ENCODE measurements around the gene MUCL3.
"Not testable (repeated sequence)": the region's sequence is repeated elsewhere in the genome, so short reads cannot be mapped to it uniquely, and the experiment has no call there.

Gene MUCL3

DNA sequence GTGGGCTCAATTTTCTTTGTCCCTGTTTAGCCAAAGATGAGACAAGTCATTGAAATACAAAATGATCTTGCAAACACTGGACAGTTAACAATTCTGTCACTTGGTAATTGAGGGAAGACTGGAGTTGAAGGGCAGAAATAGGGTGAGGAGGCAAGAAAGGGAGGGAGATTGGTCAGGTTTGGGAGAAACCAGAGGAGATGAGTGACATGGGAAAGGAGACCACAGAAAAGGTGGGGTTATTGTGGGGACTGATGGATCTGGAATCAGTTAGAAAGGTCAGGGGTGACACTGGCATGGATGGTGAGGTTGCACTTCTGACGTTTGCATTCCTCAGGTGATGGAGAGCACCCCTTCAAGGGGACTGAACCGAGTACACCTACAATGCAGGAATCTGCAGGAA lies 32.1 kb upstream of the MUCL3 start:
- no peak for DNase-seq (ENCODE audit: low read depth in 2 of 2, low spot score in 1 of 2)

DNA sequence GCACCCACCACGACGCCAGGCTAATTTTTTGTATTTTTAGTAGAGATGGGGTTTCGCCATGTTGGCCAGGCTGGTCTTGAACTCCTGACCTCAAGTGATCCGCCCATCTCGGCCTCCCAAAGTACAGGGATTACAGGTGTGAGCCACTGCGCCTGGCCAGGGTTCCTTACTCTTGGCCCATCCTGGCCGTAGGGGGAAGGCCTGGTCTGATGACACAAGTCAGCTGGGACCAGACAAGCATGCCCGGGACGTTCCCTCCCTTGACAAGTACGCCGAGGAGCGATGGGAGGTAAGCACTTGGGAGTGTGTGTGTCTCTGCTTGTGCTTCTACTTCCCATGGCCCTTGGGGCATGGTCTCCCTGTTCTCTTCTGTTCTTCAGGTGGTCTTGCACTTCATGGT lies 30.3 kb upstream of the MUCL3 start:
- not testable (repeated sequence) for DNase-seq (ENCODE audit: low read depth in 2 of 2, low spot score in 1 of 2)

DNA sequence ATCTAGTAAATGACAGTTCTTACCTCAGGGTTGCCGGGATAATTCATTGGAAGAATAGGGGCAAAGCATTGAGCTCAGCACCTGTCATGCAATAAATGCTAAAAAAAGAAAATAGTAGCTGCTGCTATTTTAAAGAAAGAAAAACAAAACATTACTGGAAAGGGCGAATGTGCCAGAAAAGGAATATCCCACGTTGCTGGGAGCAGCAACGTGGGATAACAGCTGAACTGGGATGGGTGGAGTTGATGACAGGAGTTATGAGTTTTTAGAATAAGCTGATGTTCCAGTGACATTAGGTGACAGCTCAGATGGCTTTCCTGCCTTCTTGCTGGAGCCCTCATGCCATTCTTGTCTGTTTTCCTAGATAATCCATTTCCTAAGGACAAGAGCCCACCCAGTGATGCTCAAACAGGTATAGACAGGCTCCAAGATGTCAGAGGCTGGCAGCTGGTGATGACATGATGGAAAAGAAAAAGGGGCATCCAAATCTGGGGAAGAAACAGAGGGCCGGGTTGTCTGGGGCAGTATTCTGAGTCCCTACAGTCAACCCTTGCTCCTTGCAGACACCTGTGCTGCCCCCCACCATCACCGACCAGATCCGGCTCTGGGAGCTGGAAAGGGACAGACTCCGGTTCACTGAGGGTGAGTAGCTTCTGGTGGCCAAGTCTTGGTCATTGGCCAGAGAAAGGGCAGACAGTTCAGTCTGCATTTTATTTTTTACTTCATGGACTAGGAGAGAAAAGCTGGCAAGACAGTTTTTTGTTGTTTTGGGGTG lies 27.8 kb upstream of the MUCL3 start:
- DNase-seq (ENCODE audit: low read depth in 2 of 2, low spot score in 1 of 2) = no peak

DNA sequence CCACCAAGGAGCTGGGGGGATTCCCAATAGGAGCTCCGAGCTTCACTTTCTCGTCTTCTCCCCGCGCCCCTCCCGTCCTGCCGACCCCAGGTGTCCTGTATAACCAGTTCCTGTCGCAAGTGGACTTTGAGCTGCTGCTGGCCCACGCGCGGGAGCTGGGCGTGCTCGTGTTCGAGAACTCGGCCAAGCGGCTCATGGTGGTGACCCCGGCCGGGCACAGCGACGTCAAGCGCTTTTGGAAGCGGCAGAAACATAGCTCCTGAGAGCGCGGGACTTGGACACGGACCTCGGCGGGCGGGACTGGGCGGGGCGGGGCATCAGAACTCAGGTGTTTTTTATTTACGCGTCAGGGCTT lies 27.1 kb upstream of the MUCL3 start:
- no peak for DNase-seq (ENCODE audit: low read depth in 2 of 2, low spot score in 1 of 2)

DNA sequence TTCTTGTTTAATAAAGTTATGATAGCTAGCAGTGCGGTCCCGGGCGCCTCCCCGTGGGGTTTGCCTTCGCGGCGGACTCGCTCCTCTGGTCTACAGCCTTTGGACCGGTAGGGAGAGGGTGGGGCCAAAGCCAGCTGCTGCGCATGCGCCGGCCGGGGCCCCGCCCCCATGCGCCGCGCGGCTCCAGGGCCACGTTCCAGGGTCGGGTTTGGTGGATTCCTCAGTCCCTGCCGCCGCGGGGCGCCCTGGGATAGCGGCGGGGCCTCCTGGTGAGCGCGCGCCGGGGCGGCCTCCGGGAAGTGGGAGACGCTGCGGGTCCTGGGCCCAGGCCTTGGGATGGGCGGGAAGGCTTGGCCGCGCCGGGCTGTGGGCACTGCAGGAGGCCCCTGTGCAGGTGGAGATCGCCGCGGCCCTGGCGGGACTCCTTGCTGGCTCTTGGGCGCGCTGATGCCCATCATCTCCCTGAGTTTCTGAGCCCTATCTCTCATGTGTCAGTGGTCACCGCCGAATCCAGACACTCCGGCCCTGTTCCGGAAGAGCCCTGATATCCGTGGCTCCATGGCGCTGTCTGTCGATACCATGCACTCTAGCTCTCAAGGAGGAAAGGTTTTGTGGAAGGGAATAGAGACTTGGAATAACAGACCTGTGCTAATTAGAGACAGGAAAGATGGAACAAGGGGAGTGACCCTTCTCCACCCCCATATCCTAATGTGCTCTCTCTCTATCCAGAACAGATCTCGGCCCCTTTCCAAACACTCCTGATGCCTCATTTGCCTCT lies 26.5 kb upstream of the MUCL3 start, which contains the start of gene VARS2:
Gene VARS2 (plus strand): TSS at position 163 of the 778 bp plus-strand sequence. CDS start 599 bp downstream, at position 762.
- DNase-seq (ENCODE audit: low read depth in 2 of 2, low spot score in 1 of 2) = peak; percentile 59 to 73

DNA sequence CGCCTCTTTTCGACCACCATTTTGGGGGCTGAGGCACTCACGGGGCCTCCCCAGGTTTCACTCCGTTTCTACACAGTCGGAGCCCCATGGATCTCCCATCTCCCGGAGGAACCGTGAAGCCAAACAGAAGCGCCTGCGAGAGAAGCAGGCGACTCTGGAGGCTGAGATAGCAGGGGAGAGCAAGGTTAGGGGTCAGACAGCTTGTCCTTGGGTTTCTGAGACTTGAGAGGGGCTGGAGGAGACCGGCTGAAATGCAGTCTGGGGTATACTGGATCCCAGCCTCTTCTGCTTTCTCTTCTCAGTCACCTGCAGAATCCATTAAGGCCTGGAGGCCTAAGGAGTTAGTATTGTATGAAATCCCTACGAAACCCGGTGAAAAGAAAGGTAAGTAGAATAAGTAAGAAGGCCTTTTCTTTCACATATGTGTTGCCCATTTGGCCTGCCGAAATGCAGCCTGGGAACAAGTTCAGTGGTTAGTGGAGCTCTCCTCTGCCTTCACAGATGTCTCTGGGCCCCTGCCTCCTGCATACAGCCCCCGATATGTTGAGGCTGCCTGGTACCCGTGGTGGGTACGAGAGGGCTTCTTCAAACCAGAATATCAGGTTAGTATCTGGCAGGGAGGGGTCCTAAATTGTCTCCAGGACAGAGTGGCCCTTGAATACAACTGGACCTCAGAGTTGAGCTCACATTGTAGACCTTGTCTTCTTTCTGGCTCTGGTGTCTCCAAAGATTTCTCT lies 25.8 kb upstream of the MUCL3 start:
- DNase-seq (ENCODE audit: low read depth in 2 of 2, low spot score in 1 of 2) = no peak

DNA sequence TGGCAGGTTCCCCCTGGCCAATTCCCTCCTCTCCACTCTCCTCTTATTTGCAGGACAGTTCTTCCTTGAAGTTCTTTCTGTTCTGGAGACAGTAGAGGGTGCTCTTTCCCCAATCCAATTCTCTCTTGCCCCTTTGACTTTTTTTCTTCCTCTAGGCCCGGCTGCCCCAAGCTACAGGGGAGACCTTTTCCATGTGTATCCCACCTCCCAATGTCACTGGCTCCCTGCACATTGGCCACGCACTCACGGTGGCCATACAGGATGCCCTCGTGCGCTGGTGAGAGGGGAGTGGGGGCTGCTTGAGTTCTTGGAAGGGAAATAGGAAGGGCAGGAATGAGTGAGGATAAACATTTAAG lies 25.2 kb upstream of the MUCL3 start:
- DNase-seq (ENCODE audit: low read depth in 2 of 2, low spot score in 1 of 2) = no peak

DNA sequence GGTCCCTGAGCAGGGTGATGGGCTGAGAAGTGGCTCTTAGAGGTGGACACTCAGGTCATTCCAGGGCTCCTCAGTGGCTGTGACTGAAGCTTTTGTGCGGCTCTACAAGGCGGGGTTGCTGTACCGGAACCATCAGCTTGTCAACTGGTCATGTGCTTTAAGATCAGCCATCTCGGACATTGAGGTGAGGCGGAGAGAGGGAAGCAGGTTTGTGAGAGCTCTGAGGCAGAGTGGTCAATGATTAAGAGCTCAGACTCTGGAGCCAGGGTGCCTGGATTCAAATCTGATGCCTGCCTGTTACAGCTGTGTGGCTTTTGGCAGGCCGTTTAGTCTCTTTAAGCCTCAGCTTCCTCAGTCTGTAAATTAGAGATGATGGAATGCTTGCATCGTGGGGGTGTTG lies 23.7 kb upstream of the MUCL3 start:
- DNase-seq (ENCODE audit: low read depth in 2 of 2, low spot score in 1 of 2) = no peak

DNA sequence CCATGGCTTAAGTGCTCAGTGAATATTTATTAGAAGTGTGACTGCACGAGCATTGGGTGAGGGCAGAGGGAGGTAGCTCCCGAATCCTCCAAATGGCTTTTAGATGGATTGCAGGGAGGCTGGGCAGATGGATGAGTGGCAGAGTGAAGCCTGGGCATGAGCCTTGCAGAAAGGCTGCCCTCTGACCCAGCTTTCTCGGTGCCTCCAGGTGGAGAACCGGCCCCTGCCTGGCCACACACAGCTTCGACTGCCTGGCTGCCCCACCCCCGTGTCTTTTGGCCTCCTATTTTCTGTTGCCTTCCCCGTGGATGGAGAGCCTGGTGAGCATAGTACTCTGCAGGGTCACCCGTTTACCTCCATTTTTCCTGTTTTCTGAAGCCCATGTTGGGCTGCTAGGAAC lies 23.3 kb upstream of the MUCL3 start:
- no peak for DNase-seq (ENCODE audit: low read depth in 2 of 2, low spot score in 1 of 2)

DNA sequence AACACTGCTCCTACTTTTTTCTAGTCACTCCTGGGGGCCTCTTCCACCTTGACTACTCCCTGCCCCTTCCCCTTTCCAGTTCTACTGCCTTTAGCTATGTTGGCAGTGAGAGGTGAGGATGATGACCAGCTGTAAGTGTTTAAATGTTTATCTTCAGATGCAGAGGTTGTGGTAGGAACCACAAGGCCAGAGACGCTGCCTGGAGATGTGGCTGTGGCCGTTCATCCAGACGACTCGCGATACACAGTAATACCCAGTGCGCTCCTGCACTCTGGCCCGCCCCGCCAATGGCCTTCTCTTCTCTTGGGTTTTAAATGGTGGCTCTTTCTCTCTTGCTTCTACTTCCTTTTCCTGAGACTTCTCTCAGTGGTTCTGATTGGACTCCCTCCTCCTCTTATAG lies 22.1 kb upstream of the MUCL3 start:
- no peak for DNase-seq (ENCODE audit: low read depth in 2 of 2, low spot score in 1 of 2)

DNA sequence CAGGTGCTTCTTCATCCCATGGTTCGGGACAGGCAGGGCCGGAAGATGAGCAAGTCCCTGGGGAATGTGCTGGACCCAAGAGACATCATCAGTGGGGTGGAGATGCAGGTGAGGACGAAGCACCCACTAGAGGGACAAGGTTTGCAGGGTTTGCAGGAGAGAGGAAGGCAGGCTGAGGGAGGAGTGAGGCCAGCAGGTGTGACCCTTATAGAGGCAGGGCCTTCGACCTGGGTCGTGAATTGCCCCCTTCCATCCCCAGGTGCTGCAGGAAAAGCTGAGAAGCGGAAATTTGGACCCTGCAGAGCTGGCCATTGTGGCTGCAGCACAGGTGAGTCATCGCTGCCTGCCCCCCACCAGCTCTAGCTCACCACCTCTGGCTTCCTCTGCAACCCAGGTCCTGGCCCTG lies 18.3 kb upstream of the MUCL3 start:
- no peak for DNase-seq (ENCODE audit: low read depth in 2 of 2, low spot score in 1 of 2)

DNA sequence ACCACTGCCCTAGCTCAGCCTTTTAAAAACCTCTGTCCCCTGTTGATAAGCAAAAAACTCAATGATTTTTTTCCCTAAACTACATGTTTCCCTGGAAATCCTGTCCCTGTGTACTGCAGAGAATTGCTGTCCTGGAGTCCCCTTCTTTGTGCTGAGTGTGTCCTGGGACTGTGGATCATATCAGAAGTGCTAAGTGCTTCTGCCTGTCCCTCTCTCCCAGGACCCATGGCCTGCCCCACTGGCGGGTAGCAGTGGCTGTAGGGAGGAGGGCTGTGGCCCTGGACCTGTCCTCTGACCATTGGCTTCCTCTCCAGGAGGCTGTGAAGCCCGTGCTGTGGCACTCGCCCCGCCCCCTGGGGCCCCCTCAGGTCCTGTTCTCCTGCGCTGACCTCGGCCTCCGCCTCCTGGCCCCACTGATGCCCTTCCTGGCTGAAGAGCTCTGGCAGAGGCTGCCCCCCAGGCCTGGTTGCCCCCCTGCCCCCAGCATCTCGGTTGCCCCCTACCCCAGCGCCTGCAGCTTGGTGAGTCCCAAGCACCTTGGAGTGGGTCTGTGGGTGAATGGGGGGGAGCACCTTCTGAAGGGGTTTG lies 16.6 kb upstream of the MUCL3 start:
- DNase-seq (ENCODE audit: low read depth in 2 of 2, low spot score in 1 of 2) = not testable (repeated sequence)

DNA sequence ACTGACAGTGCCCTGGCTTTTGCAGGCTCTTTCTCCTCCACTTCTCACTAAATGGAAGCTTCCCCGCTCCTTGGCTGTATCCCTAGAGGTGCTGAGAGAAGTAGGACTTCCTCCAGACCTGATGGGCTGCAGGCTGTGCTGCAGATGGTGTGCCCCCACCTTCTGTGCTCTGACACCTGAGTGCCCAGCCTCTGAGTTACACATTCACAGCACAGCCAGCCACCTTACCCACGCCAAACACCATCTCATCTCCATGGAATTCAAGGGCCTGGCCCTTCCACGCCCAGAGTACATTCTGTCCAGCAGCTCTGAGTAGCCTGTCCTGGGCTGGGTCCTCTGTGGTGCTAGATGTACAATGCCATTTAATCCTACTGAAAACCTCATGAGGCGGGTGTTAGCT lies 14.1 kb upstream of the MUCL3 start:
- DNase-seq (ENCODE audit: low read depth in 2 of 2, low spot score in 1 of 2) = no peak

DNA sequence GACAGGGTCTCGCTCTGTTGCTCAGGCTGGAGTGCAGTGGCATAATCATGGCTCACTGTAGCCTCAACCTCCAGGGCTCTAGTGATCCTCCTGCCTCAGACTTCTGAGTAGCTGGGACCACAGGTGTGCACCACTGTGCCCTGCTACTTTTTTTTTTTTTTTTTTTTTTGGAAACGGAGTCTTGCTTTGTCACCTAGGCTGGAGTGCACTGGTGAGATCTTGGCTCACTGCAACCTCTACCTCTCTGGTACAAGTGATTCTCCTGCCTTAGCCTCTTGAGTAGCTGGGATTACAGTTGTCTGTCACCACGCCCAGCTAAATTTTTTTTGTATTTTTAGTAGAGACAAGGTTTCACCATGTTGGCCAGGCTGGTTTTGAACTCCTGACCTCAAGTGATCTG lies 13.7 kb upstream of the MUCL3 start:
- not testable (repeated sequence) for DNase-seq (ENCODE audit: low read depth in 2 of 2, low spot score in 1 of 2)

DNA sequence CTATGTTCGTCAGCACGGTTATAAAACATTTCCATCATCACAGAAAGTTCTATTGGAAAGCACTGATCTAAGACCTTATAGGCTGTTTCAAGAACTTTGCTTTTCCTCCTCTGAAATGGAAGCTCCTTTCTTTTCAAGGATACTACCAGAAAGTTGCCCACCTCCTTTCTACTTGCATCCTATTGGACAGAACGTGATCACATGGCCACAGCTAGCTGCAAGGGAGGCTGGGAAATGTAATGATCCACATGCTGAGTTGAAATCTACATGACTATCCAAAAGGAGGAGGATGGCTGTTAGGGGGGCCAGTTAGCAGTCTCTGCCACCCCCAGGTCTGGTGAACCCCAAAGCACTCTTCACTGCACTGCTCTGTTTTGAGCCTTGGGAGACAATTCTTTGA lies 12.1 kb upstream of the MUCL3 start:
- DNase-seq (ENCODE audit: low read depth in 2 of 2, low spot score in 1 of 2) = no peak

DNA sequence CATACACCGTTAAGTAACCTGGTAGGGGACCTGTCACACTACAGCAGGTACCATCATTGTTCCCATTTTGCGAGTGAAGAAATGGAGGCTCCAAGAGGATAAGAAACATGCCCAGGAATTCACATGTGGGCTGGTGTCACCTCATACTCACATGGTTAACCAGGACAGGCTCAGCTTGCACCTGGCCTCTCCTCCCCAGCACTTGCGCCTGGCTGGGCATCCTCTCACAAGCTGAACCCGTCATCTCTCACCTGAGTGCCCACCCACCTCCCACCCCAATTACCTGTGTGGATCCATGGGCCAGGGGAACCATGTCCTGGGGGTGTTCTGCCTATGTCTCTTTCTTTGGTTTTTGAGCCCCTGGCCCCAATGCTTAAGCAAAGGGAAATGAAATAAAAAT lies 10.3 kb upstream of the MUCL3 start:
- no peak for DNase-seq (ENCODE audit: low read depth in 2 of 2, low spot score in 1 of 2)

DNA sequence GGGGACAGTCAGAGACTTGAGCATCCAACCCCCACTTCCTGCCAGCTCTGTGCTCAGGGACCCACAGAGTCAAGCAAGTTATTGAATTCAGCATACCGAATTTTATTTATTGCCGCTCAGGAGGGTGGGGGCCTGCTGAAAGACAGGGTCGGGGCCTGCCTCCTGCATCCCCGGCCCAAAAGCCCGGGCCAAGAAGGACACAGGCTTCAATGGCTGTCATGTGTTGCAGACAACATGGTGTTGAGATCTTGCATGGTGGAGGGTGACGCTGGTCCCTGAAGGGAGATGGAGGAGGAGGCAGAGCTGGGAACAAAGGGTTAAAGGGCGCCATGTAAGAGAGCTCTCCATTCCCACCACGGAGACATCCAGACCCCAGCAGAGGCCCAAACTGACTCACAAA lies 9.5 kb upstream of the MUCL3 start:
- no peak for DNase-seq (ENCODE audit: low read depth in 2 of 2, low spot score in 1 of 2)

DNA sequence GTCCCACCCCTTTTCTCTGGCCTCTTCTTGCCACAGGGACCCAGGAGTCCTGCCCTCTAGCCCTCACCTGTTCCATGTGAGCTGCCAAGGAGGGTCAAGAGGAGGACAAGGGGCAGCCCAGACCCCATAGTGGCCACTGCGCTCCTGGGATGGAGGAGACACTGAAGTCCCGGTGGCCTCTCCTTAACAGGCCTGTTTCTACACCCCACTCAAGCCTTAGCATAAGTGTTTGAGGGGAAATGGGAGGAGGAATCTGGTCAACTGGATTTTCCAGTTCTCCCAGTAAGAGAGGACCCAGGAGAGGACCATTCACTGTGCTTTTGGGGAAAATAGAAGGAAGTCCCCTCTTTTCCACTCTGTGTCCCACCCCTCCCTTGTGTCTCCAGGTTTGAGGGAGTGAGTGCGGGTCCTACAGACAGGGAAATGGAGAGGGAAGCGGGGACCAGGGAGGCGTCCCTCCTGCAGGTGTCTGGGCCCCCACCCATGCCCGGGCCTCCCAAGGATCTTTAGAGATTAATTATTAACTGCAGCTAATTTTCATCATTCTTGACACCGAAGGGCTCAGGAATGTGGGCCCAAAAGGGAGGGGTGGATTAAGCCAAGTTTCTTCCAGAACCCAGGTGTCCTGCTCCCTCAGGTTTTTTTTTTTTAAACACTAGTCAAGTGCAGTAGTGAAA lies 8.7 kb upstream of the MUCL3 start, which contains the start of gene SFTA2:
Gene SFTA2 (minus strand): TSS at position 202 of the 677 bp plus-strand sequence. CDS start 74 bp downstream, at position 128.
- no peak for DNase-seq (ENCODE audit: low read depth in 2 of 2, low spot score in 1 of 2)

DNA sequence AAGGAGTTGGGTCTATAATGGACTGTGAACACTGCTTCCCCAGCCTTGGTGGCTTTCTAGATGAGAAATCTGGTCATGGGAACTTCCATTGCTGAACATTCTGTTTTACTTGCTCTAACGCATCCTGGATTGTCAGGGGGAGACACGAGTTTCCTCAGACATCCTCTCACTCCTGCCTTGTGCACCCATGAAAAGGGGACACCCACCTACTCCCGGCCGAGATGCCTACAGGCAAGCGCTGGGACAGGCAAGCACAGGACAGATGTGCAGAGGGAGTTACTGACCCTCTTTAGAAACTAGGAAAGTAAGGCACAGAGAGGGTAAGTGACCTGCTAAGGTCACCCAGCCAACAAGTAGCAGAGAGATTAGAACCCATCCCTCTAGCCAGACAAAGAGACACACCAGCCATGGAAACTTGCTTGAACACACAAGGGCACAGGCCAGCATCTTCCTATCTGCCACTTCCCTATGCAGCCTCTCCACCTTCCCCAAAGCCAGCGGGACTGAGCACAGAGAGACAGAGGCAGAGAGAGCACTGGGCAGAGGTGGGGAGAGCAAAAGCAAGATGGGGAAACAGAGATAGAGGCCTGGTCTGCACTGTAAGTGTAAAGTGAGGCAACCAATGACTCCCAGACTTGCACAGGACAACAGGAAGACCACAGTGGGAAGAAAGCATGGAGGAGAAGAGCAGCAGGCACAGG lies 8.0 kb upstream of the MUCL3 start:
- no peak for DNase-seq (ENCODE audit: low read depth in 2 of 2, low spot score in 1 of 2)

DNA sequence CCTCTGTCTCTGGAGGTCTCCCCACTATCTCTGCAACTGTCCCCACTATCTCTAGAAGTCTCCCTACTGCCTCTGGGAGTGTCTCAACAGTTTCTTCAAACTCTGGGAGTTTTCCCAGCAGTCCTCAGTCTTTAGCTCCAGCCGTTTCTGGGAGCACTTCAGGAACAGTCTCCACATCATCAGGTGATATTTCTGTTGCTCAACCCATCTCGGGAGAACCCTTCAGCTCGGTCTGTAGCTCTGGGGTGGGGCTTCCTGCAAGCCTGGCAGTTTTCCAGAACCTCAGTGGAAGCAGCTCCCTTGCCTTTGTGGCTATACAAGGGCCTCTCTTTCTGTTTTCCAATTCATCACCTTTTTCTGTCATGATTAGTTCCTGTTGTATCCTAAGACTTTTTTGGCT lies 5.8 kb upstream of the MUCL3 start:
- DNase-seq (ENCODE audit: low read depth in 2 of 2, low spot score in 1 of 2) = no peak
